HG03432 (cell line): ENCODE results near the gene BRD2.
"Not testable (repeated sequence)": the region's sequence is repeated elsewhere in the genome, so short reads cannot be mapped to it uniquely, and the experiment has no call there.

ENCODE experiments used
- ATAC-seq: cut with Tn5 transposase; IDR thresholded peaks from one replicate; pipeline ENCODE4 v1.9.1; 2021; ENCODE audit warnings: mild to moderate bottlenecking, moderate library complexity; ENCODE audit not compliant: unreplicated experiment

The BRD2 gene

DNA sequence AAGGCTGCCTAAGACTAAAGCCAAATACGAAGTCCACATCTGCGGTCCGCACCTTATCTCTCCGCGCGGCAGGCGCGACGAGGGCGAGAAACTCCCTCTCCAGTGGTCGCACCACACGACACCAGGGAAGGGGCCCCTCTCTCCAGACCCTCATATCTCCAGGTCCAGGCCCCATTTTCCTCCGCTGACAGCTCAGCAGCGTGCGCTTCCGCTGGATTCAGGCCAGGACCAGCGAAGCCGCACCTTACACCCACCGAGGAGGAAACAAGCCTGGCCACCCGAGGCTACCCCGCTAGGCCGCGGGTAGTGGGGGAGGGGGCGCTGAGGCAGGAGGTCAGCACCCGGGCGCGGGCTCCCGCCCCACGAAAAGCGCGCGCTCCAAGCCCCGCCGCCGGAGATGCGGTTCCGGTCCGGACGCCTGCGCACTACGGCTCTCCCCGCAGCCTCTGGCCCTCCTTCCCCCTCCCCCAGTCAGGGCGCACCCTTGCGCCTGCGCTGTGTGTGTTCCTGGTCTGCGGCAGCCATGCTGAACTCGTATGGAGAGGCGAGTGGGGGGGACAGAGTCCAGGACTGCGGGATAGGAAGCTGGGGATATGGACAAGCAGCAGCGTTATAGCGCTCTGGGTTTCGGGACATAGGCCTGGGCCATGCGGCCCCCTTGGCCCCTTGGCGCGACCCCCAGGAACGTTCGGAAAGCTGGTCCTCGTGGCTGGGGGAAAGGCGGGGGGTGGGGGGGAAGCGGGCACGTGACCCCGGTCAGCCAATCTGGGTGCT lies at the start of gene BRD2:
Gene BRD2 (plus strand): TSS at position 502 of the 774 bp plus-strand sequence. CDS start 4,305 bp downstream, outside the sequence.
- peak; percentile 30 for ATAC-seq

DNA sequence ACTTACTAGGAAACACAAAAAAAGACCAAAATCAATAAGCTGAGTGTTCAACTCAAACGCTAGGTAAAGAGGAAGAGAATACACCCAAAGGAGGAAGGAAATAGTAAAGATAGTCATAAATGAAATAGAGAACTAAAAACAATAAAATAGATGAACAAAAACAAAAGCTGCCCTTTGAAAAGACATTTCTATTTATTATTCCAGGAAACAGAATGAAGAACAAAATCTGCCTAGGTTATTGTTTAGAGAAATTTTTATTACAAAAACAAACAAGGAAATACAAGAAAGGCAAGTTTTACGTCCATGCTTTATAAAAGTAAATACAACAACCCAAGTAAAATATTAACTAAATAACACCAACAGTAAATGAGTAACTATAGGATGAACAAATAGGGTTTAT lies 47.7 kb upstream of the BRD2 start:
- ATAC-seq: no peak

DNA sequence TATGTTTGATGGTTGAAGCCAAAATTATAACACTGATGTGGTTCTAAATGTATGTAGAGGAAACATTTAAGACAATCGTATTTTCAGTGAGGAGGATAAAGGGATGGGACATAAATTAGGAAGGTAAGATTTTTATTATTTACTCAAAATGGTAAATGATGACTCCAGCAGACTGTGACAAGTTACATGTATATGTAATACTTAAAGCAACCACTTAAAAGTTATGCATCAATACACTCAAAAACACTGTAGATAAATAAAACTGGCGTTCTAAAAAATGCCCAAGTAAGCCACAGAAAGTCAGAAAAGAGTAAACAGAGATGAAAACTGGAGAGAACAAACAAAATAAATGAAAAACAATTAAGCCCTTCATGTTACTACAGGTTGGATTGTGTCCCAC lies 46.3 kb upstream of the BRD2 start:
- no peak for ATAC-seq

DNA sequence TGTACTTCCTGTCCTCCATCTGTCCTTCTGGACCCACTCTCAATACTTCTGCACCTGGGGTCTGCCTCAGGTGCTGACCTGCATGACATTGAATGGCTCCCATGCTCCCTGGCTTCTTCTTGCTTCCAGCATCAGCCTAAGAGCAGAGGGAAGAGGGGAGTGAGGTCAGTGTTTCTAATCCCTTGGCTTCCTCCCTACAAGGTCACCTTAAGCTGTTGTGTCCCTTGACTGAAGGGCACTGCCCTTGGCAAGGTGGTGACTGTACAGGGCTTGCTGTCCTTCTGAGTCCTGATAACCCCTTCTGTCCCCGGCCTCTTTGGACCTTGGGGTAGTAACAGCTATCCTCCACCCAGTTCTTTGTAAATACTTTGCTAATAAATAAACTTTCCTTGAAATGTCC lies 37.2 kb upstream of the BRD2 start:
- no peak for ATAC-seq

DNA sequence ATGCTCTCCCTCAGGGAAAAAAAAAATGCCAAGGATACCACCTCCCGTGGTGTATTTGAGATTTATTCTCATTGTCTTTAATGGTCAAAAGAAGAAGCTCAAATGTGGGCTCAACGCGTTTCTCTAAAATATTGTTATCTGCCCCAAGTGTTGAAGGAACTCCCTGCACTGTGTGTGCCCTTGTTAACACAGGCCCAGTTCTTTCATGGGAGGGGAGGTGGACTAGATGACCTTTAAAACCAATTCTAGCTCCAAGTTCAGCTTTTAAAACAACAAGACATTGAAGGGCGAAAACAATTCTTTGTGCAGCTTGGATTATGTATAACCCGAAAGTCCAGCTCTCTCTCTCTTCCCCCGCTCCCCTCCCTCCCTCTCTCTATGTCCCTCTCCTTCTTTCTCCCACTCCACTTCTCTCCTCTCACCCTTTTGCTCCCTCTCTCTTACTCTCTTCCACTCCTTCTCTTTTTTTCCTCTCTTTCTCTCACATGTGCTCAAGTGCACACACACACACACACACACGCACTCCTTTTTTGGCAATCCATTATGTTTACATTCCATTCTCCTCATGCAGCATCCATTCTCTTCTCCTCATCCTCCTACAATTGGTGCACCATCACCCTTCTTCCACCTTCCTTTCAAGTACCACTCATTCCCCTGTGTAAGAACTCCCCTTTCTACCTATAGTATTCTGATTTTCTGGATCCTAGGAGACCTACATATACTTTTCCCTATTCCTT lies 36.1 kb upstream of the BRD2 start:
- ATAC-seq: no peak

- ATAC-seq: no peak
Measured at GRCh38 chr6:32933661-32934085, 34.7 kb upstream of the BRD2 start.

DNA sequence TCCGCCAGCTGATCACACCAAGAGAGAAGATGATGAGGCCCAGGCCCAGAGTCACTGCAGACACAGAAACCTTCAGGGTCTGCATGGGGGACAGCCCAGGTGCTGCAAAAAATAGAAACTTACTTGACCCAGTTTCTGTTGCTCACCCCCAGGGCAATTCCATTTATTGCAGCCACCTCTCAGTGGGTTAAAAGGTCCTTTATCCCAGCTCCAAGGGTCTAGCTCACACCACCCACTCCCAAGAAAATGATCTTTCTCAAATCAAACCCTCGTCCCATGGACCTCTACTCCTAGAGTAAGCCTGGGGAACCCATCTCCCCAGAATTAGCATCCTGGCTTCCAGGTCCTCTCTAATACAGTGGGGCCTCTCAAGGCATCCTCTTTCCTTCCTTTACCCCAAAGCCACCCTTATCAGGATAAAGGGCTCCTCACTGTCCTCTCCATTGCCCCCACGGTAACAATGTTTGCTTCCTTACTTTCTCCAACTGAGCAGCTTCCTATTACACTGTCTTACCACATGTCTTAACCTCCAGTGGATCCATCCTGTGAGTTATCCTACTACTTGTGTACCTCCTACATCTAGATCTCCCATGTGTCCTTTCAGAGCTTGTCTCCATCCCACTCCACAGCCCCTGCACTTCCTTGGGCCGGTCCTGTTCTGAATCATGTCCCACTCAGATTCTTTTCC lies 32.7 kb upstream of the BRD2 start:
- ATAC-seq: no peak

DNA sequence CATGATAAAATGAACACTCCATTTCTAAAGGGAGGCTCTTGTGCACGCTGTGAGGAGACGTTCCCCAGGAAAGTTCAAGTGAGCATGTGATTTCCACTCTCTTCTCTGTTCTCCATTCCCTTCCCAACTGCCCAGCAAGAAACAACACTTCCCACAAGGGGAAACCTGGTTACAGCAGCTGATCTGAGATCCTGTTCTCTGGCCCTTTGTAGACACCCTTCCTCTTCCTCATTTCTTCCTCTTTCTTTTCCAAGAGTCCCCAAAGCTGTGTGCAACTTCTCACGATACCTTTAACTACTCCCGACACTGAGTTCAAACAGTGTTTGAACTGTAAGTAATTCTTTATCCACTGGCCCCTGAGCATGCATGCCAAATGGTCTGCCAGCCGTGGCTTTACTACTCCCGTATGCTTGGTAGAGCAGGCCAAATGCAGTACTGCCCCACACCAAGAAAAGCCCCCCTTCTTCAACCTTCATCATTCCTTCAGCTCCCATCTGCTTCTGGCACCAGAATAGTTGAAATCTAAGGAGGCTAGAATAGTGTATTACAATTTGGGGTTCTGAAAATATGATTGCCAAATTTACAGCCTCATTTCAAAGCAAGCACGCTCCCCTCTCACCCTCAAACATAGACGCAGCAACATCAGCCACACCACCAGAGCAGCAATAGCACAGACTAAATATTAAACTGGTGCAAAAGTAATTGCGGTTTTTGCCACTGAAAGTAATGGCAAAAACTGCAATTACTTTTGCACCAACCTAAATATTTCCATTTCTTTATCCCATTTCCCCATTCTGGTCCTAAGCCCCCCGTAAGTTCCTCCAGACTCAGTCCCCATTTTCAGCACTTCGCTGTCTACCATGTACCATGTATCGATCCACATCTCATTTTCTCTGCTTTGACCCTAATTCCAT lies 31.9 kb upstream of the BRD2 start:
- no peak for ATAC-seq

DNA sequence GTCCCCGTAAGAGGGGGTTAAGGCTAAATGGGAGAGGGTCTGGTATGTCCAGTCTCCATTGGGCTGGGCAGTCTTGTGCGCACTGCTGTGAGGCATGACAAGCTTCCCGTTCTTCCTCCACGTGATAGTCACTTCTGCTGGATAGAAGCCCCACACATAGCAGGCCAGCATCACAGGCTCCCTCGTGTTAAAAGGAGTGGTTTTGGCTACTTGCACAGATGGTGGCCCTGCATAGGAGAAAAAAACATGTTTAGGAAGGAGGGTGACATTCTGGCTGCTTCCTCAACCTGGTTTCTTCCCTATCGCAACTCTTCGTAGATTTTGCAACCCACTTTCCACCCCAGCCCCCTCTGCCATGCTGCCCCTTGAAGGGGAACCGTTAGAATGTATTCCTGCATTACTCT lies 31.2 kb upstream of the BRD2 start:
- ATAC-seq: no peak

DNA sequence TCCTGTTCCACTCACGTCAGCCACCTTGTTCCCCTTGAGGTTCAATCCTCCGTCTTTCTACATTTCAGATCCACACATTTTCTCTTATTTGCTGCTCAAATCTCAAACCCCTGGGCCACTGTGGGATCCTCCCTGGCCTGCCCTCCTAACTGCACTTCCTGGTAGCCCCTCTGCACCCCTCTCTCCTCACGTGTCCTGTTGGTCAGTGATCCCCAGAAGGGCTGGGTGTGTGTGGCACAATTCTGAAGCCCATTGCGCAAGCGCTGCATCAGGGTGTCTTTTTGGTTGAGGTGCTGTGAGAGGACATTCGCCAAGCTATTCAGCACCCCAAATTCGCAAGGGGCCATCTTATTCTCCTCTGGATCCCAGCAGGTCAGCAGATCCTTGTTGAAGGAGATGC lies 29.9 kb upstream of the BRD2 start:
- no peak for ATAC-seq

DNA sequence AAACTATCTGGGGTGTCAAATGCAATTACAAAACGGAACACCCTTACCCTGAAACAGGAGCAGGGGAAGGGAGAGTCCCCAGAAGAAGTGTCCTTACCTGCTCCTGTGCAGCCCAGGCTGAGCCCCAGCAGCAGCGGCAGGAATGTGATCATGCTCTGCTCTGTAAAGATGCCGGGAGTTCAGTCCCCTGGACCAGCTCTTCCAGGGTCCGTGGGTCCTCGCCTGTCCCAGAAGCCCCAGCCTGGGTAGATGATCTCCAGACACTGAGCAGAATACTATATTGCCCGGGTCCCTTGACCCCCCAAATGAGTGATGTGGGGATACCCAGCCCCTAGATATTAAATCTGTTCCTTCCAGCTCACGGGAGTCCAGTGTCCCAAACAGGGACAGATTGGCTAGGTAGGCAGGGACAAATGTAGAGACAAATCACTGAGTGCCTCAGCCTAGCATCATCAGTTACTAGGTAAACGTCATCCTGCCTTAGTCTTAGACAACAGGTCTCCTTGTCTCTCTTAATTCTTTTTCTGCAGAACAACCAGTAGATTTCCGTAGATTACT lies 27.7 kb upstream of the BRD2 start, which contains the start of gene HLA-DMB:
Gene HLA-DMB (minus strand): TSS at position 373 of the 558 bp plus-strand sequence. CDS start 221 bp downstream, at position 152.
- peak; percentile 54 for ATAC-seq

DNA sequence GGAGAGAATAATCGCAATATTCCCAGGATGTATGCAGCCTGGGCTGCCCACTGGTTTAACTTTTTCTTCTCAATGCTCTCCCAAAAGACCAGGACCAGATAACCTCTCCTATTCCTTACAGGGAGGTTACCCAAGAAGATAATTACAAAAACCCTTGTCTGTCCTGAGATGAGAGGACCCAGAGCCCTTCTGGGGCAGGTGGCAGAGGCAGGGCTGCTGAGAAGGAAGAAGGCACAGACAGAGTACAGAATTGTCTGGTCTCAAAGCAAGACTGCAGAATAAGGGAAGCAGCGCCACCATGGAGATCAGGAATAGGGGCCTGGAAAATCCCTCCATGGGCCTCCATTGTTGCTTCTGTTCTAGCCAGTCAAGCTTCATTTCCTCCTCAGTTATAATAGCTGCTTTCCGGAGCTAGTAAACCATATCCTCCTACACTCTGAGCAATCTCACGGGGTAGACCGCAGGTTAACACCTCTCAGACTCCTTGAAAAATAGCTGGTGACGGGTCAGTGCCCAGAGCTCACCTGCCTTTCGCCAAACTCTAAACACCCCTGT lies 27.1 kb upstream of the BRD2 start:
- ATAC-seq: peak; percentile 54

DNA sequence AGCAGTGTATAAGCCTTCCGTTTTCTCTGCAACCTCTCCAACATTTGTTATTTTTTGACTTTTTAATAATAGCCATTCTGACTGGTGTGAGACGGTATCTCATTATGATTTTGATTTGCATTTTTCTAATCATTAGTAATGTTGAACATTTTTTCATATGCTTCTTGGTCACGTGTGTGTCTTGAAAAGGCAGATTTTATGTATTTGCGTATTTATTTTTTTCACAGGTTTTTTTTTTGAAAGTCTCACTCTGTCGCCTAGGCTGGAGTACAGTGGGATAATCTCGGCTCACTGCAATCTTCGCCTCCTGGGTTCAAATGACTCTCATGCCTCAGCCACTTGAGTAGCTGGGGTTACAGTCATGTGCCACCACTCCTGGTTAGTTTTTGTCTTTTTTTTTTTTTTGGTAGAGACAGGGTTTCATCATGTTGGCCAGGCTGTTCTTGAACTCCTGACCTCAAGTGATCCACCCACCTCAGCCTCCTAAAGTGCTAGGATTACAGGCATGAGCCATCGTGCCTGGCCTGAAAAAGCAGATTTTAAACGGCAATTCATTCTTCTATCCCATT lies 25.8 kb upstream of the BRD2 start:
- ATAC-seq: not testable (repeated sequence)

GRCh38 chr6:32943864-32944649 lies 24.3 kb upstream of the BRD2 start:
- ATAC-seq: peak; percentile 33

- ATAC-seq: no peak
Measured at GRCh38 chr6:32945108-32945760, 23.2 kb upstream of the BRD2 start.

DNA sequence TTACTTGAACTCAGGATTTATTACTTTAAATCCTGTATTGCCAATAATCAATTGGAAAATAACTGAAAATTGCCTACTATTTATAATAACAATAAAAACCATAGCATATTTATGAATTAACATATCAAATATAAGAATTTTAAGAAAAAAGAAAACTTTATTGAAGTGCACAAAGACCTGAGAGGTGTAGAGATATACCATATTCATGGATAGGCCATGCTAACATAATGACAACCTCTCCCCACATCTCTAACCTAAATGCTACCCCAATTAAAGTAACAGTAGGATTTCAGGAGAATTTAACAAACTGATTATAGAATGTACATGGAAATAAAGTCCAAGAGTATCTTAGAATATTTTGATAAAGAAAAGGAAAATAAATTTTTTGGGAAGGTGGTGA lies 22.4 kb upstream of the BRD2 start:
- no peak for ATAC-seq

- no peak for ATAC-seq
Measured at GRCh38 chr6:32946893-32947292, 21.5 kb upstream of the BRD2 start.
